ENCODE results near the gene CACFD1.

- TF ChIP-seq CTCF (IDR thresholded peaks at IDR 0.05) (no peak), ZFX (IDR thresholded peaks at IDR 0.05; ENCODE audit: borderline replicate concordance) (no peak)
Measured at GRCh38 chr9:133454943-133455673, 4.7 kb upstream of the CACFD1 start.
